DMS153 treated with DMSO at 0.1 percent for 48 hours (cell line): Measurements from ENCODE around the gene CLIP3.
"Not testable (repeated sequence)": the region's sequence is repeated elsewhere in the genome, so short reads cannot be mapped to it uniquely, and the experiment has no call there.

Experiments used
- DNase-seq: peaks from one replicate; lab custom pipeline; 2025; ENCODE audit not compliant: unreplicated experiment; lab: John Stamatoyannopoulos, UW

The CLIP3 gene

GRCh38 chr19:35983177-35983576 is 49.5 kb downstream of the CLIP3 start:
- no peak for DNase-seq

- not testable (repeated sequence) for DNase-seq
These were observed 51.7 kb downstream of the CLIP3 start for GRCh38 chr19:35980997-35981396.

- no peak for DNase-seq
These were observed 53.8 kb downstream of the CLIP3 start for GRCh38 chr19:35978832-35979365.

GRCh38 chr19:35978271-35978670 is 54.4 kb downstream of the CLIP3 start:
- no peak for DNase-seq

- DNase-seq = no peak
These were observed 55.0 kb downstream of the CLIP3 start for GRCh38 chr19:35977446-35978222.

- no peak for DNase-seq
These were observed 57.0 kb downstream of the CLIP3 start for GRCh38 chr19:35975608-35976214.

GRCh38 chr19:35973487-35973886 is 59.2 kb downstream of the CLIP3 start:
- DNase-seq = no peak

- DNase-seq = no peak
These were observed 65.9 kb downstream of the CLIP3 start for GRCh38 chr19:35966771-35967170.
